OCI-LY3 (cell line): Measurements from ENCODE around the gene NMNAT1.

Experiments
- EZH2phosphoT487 ChIP-seq: fragments of 200-600 bp; shearing (Covaris generic); IDR thresholded peaks from 2 replicates; pipeline ENCODE4 v1.6.1; 2018; ENCODE audit warnings: antibody characterized with exemption, mixed run types, low read depth
- TF ChIP-seq, protein P1 (sequence below): fragments of 200-600, 300-600 bp; sonication (generic); IDR thresholded peaks from 2 replicates; pipeline ENCODE4 v1.5.1; 2014; ENCODE audit warnings: antibody characterized with exemption, low read length, low read depth

DNA sequence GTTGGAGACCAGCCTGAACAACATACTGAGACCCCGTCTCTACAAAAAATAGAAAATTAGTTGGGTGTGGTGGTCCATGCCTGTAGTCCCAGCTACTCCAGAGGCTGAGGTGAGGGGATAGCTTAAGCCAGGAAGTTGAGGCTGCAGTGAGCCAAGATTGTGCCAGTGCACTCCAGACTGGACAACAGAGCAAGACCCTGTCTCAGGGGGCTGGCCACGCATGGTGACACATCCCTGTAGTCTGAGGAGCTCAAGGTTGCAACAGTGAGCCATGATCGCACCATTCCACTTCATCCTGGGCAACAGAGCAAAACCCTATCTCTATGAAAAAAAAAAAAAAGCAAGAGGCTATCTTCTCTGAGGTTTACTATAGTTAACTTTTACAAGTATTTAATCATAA lies 76.8 kb downstream of the NMNAT1 start:
- TF ChIP-seq, protein P1, sequence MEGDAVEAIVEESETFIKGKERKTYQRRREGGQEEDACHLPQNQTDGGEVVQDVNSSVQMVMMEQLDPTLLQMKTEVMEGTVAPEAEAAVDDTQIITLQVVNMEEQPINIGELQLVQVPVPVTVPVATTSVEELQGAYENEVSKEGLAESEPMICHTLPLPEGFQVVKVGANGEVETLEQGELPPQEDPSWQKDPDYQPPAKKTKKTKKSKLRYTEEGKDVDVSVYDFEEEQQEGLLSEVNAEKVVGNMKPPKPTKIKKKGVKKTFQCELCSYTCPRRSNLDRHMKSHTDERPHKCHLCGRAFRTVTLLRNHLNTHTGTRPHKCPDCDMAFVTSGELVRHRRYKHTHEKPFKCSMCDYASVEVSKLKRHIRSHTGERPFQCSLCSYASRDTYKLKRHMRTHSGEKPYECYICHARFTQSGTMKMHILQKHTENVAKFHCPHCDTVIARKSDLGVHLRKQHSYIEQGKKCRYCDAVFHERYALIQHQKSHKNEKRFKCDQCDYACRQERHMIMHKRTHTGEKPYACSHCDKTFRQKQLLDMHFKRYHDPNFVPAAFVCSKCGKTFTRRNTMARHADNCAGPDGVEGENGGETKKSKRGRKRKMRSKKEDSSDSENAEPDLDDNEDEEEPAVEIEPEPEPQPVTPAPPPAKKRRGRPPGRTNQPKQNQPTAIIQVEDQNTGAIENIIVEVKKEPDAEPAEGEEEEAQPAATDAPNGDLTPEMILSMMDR: no peak
- TF ChIP-seq EZH2phosphoT487: no peak
